H9 (cell line): Measurements from ENCODE around the gene SLC33A1. TPM values are rescaled to one million over a fixed set of nuclear protein-coding genes. Genes with fewer than 3 reads are reported as not detected.
"Not testable (repeated sequence)": the region's sequence is repeated elsewhere in the genome, so short reads cannot be mapped to it uniquely, and the experiment has no call there.

ENCODE experiments used
- DNase-seq: peaks from one replicate; pipeline ENCODE4 v3.0.0-alpha.2; 2017
- H2AFZ ChIP-seq: one replicate; pipeline ENCODE4 v1.6.1; 2013; ENCODE audit warnings: mild to moderate bottlenecking, low read length, control low read depth, moderate library complexity
- H2AK5ac ChIP-seq: 2 replicates; pipeline ENCODE4 v1.6.1; 2013; ENCODE audit warnings: low read length, control low read depth, mixed read lengths; ENCODE audit not compliant: insufficient read length
- H2BK120ac ChIP-seq: one replicate; pipeline ENCODE4 v1.6.1; 2013; ENCODE audit warnings: low read depth, mild to moderate bottlenecking, low read length, control low read depth, inconsistent platforms; ENCODE audit not compliant: poor library complexity, severe bottlenecking
- H2BK12ac ChIP-seq: 2 replicates; pipeline ENCODE4 v1.6.1; 2013; ENCODE audit warnings: low read length, control low read depth, mixed read lengths, low read depth; ENCODE audit not compliant: insufficient read length
- H2BK15ac ChIP-seq: 2 replicates; pipeline ENCODE4 v1.6.1; 2013; ENCODE audit warnings: low read depth, low read length, control low read depth
- H2BK20ac ChIP-seq: one replicate; pipeline ENCODE4 v1.6.1; 2013; ENCODE audit warnings: low read depth, mild to moderate bottlenecking, low read length, control low read depth, inconsistent platforms; ENCODE audit not compliant: poor library complexity, severe bottlenecking
- H2BK5ac ChIP-seq: 2 replicates; pipeline ENCODE4 v1.6.1; 2013; ENCODE audit warnings: low read length, control low read depth, mixed read lengths; ENCODE audit not compliant: insufficient read length
- H3K14ac ChIP-seq: 2 replicates; pipeline ENCODE4 v1.6.1; 2013; ENCODE audit warnings: low read length, control low read depth; ENCODE audit not compliant: insufficient read depth
- H3K18ac ChIP-seq: 2 replicates; pipeline ENCODE4 v1.6.1; 2013; ENCODE audit warnings: low read depth, mild to moderate bottlenecking, mixed read lengths, low read length, control low read depth; ENCODE audit not compliant: insufficient read length
- H3K23ac ChIP-seq: 2 replicates; pipeline ENCODE4 v1.6.1; 2013; ENCODE audit warnings: low read length, control low read depth, mixed read lengths, low read depth; ENCODE audit not compliant: insufficient read length
- H3K23me2 ChIP-seq: 2 replicates; pipeline ENCODE4 v1.6.1; 2013; ENCODE audit warnings: low read depth, mild to moderate bottlenecking, mixed read lengths, low read length, control low read depth; ENCODE audit not compliant: insufficient read length, poor library complexity, severe bottlenecking
- H3K27ac ChIP-seq: 2 replicates; pipeline ENCODE4 v1.5.1; 2013; ENCODE audit warnings: low read length, control low read depth, mixed read lengths, low read depth; ENCODE audit not compliant: insufficient read length
- H3K27me3 ChIP-seq: 2 replicates; pipeline ENCODE4 v1.6.1; 2013; ENCODE audit warnings: low read length, control low read depth, inconsistent platforms; ENCODE audit not compliant: insufficient read depth
- H3K4ac ChIP-seq: 2 replicates; pipeline ENCODE4 v1.6.1; 2013; ENCODE audit warnings: low read depth, mild to moderate bottlenecking, control low read depth, inconsistent platforms, low read length, moderate library complexity
- H3K4me1 ChIP-seq: 2 replicates; pipeline ENCODE4 v1.6.1; 2013; ENCODE audit warnings: low read length, control low read depth, inconsistent platforms; ENCODE audit not compliant: insufficient read depth
- H3K4me2 ChIP-seq: 2 replicates; pipeline ENCODE4 v1.6.1; 2013; ENCODE audit warnings: low read length, control low read depth, mixed read lengths; ENCODE audit not compliant: insufficient read length, insufficient read depth
- H3K56ac ChIP-seq: 2 replicates; pipeline ENCODE4 v1.6.1; 2013; ENCODE audit warnings: low read depth, mild to moderate bottlenecking, mixed read lengths, low read length, control low read depth; ENCODE audit not compliant: insufficient read length
- H3K79me1 ChIP-seq: 2 replicates; pipeline ENCODE4 v1.6.1; 2013; ENCODE audit warnings: low read depth, mild to moderate bottlenecking, moderate library complexity, low read length, control low read depth, inconsistent platforms; ENCODE audit not compliant: insufficient read depth, poor library complexity, severe bottlenecking
- H3K79me2 ChIP-seq: 2 replicates; pipeline ENCODE4 v1.6.1; 2013; ENCODE audit warnings: low read length, control low read depth, inconsistent platforms; ENCODE audit not compliant: insufficient read depth
- H3K9ac ChIP-seq: 2 replicates; pipeline ENCODE4 v1.6.1; 2013; ENCODE audit warnings: low read length, control low read depth, mixed read lengths; ENCODE audit not compliant: insufficient read length; ENCODE audit errors: extremely low read depth
- H3K9me3 ChIP-seq: one replicate; pipeline ENCODE4 v1.6.1; 2013; ENCODE audit warnings: low read depth, low read length, inconsistent platforms; ENCODE audit not compliant: control insufficient read depth
- H3T11ph ChIP-seq: one replicate; pipeline ENCODE4 v1.6.1; 2013; ENCODE audit warnings: mild to moderate bottlenecking, low read length, control low read depth, inconsistent platforms
- H4K20me1 ChIP-seq: one replicate; pipeline ENCODE4 v1.6.1; 2013; ENCODE audit not compliant: control insufficient read depth, insufficient read length, insufficient read depth
- H4K5ac ChIP-seq: 2 replicates; pipeline ENCODE4 v1.6.1; 2013; ENCODE audit warnings: low read depth, mild to moderate bottlenecking, mixed read lengths, low read length, control low read depth; ENCODE audit not compliant: insufficient read length
- H4K8ac ChIP-seq: replicated peaks from 2 replicates; pipeline ENCODE4 v1.6.1; 2013; ENCODE audit warnings: low read length, control low read depth, mixed read lengths, low read depth; ENCODE audit not compliant: insufficient read length
- H4K91ac ChIP-seq: 2 replicates; pipeline ENCODE4 v1.6.1; 2013; ENCODE audit warnings: low read depth, mild to moderate bottlenecking, moderate library complexity, mixed read lengths, low read length, control low read depth; ENCODE audit not compliant: insufficient read length
- H3K27ac Mint-ChIP-seq, 3 experiments: 2 replicates in 2 of 3; 3 replicates in 1 of 3; pipeline ENCODE4 v1.8.0; 2020 to 2021; ENCODE audit warnings: mixed read lengths in 3 of 3, mild to moderate bottlenecking in 1 of 3, moderate library complexity in 1 of 3
- H3K27me3 Mint-ChIP-seq: 2 replicates; pipeline ENCODE4 v1.8.0; 2021; ENCODE audit warnings: low read depth, mild to moderate bottlenecking, moderate library complexity, mixed read lengths
- H3K36me3 Mint-ChIP-seq, 3 experiments: 2 replicates in 2 of 3; 3 replicates in 1 of 3; pipeline ENCODE4 v1.8.0; 2020 to 2021; ENCODE audit warnings: low read depth in 3 of 3, mixed read lengths in 3 of 3; ENCODE audit not compliant: insufficient read depth in 1 of 3
- H3K4me1 Mint-ChIP-seq, 2 experiments: 2 replicates each; pipeline ENCODE4 v1.8.0; 2020; ENCODE audit warnings: mixed read lengths in 2 of 2
- H3K4me3 Mint-ChIP-seq, 2 experiments: 2 replicates in 1 of 2; 3 replicates in 1 of 2; pipeline ENCODE4 v1.8.0; 2020 to 2021; ENCODE audit warnings: mild to moderate bottlenecking in 2 of 2, mixed read lengths in 2 of 2, moderate library complexity in 1 of 2
- H3K9me3 Mint-ChIP-seq, 2 experiments: 2 replicates in 1 of 2; 3 replicates in 1 of 2; pipeline ENCODE4 v1.8.0; 2020; ENCODE audit warnings: mild to moderate bottlenecking in 2 of 2, mixed read lengths in 2 of 2, moderate library complexity in 1 of 2
- CTCF ChIP-seq: fragments of 200-600 bp; sonication (generic); conservative IDR thresholded peaks from 3 replicates; pipeline ENCODE4 v1.8.0; 2021; ENCODE audit warnings: antibody characterized with exemption, mild to moderate bottlenecking
- total RNA-seq: library from RNA; stranded (reverse); gene quantifications from 2 replicates; pipeline ENCODE4 v1.2.1, GENCODE V29; 2021

SLC33A1 gene
- total RNA-seq, 1 experiment from 2014 or later, result 15.0 TPM

DNA sequence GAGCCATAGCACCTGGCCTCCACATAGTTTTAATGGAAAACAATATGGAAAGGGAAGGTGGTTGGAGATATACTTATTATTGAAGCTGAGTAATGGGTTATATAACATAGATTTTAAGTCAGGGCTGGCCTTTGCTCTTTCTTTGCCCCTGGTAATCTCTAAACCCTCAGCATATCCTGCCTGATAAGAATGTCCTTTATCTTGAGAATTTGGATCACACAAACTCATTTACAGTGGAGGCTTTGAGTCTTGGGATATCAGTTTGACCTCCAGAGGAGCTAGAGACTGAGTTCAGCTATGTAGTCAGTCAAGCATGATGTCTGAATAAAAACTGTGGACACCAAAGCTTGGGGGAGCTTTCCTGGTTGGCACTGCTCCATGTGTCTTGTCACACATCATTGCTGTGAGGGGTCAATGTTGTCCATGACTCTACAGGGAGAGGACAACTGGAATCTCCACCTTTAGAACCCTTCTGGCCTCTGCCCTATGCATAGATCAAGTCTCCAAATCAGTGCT is 39.1 kb downstream of the SLC33A1 start:
- Histone ChIP-seq H3K4ac (no peak overlapping the region), H3T11ph (no peak overlapping the region), H2AFZ (no peak overlapping the region), H2AK5ac (no peak overlapping the region), H4K8ac (no peak overlapping the region), H3K27me3 (no peaks in the 10 kb centered on the region), H3K18ac (no peak overlapping the region), H3K79me2 (no peaks in the 10 kb centered on the region), H3K23ac (no peak overlapping the region), H2BK120ac (no peak overlapping the region), H2BK5ac (no peak overlapping the region), H4K91ac (no peak overlapping the region), H2BK20ac (no peak overlapping the region), H3K9me3 (no peaks in the 10 kb centered on the region), H3K9ac (no peak overlapping the region), H3K79me1 (no peaks in the 10 kb centered on the region), H3K14ac (no peak overlapping the region), H3K4me2 (no peak overlapping the region), H3K23me2 (no peaks in the 10 kb centered on the region), H2BK15ac (no peak overlapping the region), H2BK12ac (no peak overlapping the region), H3K27ac (no peak overlapping the region), H4K5ac (no peak overlapping the region), H4K20me1 (no peaks in the 10 kb centered on the region), H3K4me1 (no peaks in the 10 kb centered on the region), H3K56ac (no peak overlapping the region)
- DNase-seq, result no peak
- no peak overlapping the region for H3K4me3 Mint-ChIP-seq
- H3K9me3 Mint-ChIP-seq, result peaks cover 3% of the 10 kb centered on the region in 2 experiments; a peak in 2 of 5 replicates
- no peak overlapping the region for H3K27ac Mint-ChIP-seq
- no peaks in the 10 kb centered on the region for H3K27me3 Mint-ChIP-seq
- no peaks in the 10 kb centered on the region for H3K4me1 Mint-ChIP-seq
- no peaks in the 10 kb centered on the region for H3K36me3 Mint-ChIP-seq
- TF ChIP-seq CTCF, result no peak

- H3K14ac ChIP-seq, H3K9me3 Mint-ChIP-seq, H3K27ac Mint-ChIP-seq, H4K20me1 ChIP-seq, H2BK120ac ChIP-seq, H3K4ac ChIP-seq, H3K4me2 ChIP-seq, H3K27ac ChIP-seq, H3K36me3 Mint-ChIP-seq, H3K56ac ChIP-seq, H3K23ac ChIP-seq, H3T11ph ChIP-seq, H3K23me2 ChIP-seq, H2BK5ac ChIP-seq, H3K27me3 Mint-ChIP-seq, H3K9ac ChIP-seq, H3K4me3 Mint-ChIP-seq, H3K9me3 ChIP-seq, H3K79me1 ChIP-seq, H2AK5ac ChIP-seq, H2BK20ac ChIP-seq, H2BK15ac ChIP-seq, DNase-seq, H2AFZ ChIP-seq, H4K91ac ChIP-seq, H2BK12ac ChIP-seq, H4K8ac ChIP-seq, H3K79me2 ChIP-seq, H4K5ac ChIP-seq, H3K4me1 ChIP-seq, H3K4me1 Mint-ChIP-seq, H3K18ac ChIP-seq, H3K27me3 ChIP-seq: not testable (repeated sequence)
Measured at GRCh38 chr3:155813224-155813623, 41.0 kb downstream of the SLC33A1 start.
